ELR (cell line): Measurements from ENCODE around the gene LHX2.

ENCODE experiments used
- DNase-seq: peaks from one replicate; pipeline ENCODE4 v3.0.0-alpha.2; 2015; ENCODE audit warnings: low read depth

The LHX2 gene

DNA sequence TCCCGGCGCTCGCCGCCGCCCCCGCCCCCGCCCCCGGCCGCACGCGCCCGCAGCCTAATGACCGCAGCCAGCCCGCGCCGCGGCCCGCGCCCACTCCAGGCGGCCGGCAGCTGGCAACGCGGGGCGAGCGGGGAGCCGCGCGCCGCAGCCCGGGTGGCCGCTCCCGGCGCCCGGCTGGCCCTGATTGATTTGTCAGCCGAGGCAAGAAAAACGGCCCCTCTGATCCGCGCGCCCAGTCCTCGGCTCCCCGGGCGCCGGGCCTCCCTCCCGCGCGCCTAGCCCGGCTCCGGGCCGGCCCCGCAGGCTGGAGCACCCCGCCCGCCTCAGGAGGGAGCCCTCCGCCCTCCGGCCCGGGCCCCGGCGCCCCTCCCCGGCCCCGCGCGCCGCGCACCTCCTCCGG is 11.9 kb upstream of the LHX2 start:
- DNase-seq, result no peak

GRCh38 chr9:124000161-124000783 is 11.3 kb upstream of the LHX2 start:
- no peak for DNase-seq

DNA sequence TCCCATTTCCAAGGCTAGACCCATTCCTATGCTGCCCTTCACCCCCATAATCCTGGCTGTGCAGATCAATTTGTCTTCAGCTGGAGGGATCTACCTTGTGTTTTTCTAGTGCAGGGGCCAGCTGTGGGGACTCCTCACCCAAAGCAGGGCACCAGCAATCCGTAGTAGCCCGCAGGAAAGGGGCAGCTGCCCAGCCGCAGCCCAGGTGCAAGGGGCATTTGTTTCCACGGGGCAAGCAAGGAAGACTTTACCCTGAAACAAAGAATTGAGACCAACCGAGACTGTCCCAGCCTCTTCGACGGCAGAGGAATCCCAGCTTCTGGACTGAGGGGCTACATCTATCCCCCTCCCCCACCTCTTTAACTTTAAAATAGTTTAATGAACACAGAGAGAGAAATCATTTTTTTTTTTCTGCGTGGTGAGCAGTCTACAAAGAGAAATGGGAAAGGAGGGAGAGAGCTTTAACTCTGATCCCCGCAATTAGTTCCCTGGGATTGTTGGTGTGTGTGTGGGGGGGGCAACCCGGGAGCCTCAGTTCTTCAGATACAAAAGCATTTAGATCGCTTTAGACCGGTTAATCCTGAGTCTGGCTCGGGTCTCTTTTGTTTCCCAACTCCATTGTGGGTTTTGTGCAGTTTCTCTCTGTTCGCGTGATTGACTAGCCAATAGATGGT is 10.6 kb upstream of the LHX2 start:
- DNase-seq, result no peak

- DNase-seq, result no peak
These were observed 10.1 kb upstream of the LHX2 start for GRCh38 chr9:124001458-124001799.

- DNase-seq, result no peak
These were observed 9.6 kb upstream of the LHX2 start for GRCh38 chr9:124001866-124002525.

- DNase-seq, result no peak
These were observed 7.8 kb upstream of the LHX2 start for GRCh38 chr9:124003636-124004349.

GRCh38 chr9:124004593-124004992 is 7.0 kb upstream of the LHX2 start:
- DNase-seq, result no peak

DNA sequence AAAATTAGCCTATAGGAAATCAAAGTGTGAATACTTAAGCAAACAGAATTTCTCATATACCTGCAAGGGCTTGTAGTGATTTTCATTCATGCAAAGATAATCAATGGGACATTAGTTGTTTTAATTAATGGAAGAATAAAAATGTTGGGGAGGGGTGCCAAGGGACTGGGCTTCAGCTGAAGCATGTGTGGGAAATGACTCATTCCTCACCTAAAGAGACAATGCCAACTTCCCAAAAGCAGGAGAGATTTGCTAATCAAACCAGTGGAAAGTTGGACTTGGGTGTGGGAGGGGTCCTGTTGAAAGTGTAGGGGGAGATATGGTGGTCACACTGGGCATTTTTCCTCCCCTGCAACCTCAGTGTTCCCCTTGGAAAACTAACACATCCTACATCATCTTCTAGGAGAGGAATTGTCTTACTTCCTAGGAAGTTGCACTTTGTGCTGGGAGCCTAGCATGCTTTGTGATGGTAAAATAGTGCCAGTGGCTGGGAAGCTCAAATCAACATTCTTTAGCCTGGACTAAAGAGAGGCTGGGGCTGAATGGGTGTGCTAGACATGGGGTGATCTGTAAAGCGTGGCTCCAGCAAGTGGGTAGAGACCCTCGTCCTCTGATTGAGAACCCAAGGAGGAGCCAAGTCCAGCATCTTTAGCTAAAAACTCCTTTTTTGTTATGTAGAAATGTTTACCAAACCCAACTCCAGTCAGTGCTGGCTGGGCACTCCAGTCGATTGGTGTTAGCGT is 6.4 kb upstream of the LHX2 start:
- no peak for DNase-seq

- no peak for DNase-seq
These were observed 4.9 kb upstream of the LHX2 start for GRCh38 chr9:124006448-124007361.

GRCh38 chr9:124007565-124008302 is 3.8 kb upstream of the LHX2 start:
- no peak for DNase-seq

DNA sequence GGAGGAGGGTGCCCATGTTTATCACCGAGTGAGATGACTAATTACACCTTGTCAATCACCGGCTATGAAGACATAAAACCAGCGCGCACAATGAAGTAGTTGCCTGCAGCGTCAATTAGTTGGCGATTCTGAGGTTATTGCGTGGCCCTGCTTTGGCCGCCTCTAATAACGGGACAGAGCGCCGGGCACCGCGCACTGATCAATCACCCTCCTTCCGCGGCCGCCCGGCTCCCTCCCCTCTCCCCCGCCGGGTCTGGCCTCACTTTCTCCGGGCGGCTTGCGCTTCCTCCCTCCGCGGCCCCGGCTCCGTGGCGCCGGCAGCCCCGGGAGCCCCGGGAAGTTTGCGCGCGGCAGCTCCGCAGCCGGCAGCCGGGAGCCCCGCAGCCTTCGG is 3.3 kb upstream of the LHX2 start:
- peak; percentile 21 for DNase-seq

- DNase-seq, result no peak
These were observed 2.7 kb upstream of the LHX2 start for GRCh38 chr9:124008694-124009530.

DNA sequence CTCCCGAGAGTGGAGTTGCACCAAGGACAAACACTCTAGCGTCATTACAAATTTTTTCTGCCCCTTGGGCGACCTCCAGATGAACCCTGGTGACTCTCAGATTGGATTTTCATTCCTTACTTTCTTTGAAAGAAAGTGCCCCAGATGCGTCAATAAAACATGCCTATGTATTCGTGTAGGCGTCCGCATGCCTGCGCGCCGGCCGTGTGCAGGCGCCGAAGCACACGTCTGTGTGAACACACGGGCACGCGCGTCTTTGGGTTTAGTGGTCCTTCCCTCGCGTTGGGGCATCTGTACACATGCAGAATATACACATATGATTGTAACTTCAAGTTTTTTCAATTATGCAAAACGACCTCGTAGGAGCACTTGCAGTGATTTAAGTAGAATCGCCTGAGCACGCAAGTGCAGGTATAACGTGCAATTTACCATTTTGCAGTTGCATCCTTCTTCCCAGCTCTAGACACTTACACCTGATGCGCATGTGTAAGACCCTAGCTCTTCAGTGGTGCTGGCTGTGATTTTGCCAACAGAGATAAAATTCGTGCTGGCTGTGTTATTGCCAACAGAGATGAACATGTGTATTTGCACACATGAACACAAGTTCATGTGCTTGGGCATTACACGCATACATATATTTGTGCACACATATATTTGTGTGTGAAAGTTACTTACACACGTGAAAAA is 1.9 kb upstream of the LHX2 start:
- no peak for DNase-seq

DNA sequence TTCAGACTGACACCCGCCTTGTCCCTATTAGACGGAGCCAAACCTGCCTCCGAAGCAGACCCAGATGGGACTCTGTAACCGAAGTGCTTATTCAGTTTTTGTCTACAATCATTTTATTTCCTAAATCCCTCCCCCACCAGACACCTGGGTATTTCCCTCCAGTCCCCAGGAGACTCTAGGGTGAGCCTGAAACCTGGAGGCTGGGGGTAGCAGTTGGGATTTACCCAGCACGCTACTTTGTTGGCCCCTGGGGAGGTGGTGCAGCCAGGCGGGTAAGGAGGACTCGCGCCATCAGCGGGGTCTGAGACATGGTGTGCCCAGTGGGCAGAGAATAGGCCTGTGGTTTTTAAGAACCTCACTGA is 1.3 kb upstream of the LHX2 start:
- no peak for DNase-seq

DNA sequence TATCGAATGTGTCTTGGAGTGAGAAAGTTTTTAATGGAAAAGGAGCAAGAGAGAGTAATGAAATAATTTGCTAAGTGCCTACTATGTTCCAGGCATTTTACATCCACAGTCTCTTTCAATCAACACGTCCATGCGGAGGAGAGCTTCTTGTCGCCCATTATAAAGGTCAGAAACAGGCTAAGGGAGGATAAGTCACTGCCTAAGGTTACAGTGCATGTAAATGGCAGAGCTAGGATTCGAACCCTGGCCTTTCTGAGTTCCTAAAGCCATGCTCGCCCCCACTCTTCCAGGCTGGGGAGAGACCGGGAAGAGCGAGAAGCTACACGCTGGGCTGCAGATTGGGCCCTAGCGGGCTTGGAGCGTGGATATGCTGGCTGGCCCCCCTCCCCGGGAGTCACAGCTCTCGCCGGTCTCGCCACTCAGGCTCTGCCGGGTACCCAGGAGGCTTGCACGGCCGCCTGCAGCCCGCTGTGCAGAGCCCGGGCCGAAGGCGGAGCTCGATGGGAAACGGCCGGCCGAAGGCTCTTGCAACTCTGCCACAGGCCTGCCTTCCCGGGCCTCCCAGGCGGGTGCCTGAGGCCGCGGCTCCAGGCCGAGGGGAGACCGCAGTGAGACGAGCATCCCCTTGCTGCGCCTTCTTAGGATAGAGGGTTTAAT is 775 bp upstream of the LHX2 start:
- DNase-seq, result peak; percentile 31

DNA sequence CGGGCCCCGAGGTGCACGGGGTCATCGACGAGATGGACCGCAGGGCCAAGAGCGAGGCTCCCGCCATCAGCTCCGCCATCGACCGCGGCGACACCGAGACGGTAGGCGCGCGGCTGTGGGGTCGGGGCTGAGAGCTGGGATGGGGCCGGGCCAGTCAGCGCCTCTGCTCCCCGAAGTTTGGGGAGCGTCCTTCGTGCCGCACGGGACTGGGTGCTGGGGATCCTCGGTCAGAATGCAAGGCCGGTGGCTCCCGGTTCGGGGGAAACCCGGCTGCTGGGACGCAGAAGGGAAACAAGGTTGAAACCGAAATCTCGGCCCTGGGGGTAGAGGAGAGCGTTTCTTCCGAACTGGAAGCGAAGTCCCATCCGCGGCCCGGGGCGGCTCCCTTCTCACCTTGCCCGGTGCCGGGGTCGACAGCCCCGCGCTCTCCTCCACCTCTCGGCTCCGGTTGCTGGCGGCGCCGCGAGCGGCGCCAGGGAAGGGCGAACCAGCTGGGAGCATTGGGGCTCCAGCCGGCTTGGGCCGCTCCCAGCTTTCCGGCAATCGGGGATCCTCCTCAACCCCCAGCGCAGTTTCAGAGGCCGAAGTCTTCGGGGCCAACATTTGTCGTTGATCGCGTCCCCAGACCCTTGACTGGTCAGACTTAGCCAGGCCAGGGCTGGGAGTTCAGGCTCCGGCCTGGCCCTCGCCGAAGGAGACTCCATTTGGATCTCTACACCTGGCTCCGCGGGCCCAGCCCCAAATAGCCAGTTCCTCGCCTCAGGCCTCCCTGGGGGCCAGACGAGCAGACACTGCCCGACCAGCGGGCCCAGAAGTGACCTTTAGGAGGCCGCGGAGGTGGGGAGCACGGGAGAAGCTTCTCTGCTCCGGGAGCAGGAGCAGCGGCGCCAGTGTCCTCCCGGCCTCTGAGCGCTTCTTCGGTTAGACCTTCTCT is 1.1 kb downstream of the LHX2 start:
- no peak for DNase-seq
